Spleen (tissue), 11 donors: ENCODE results near the gene SLF1. TPM values are rescaled to one million over a fixed set of nuclear protein-coding genes. Genes with fewer than 3 reads are reported as not detected.

Experiments used
- DNase-seq: peaks from one replicate; pipeline ENCODE4 v3.0.0-alpha.2; 2020
- H3K27ac ChIP-seq, 8 donors: fragments of 200-600 bp; sonication (generic) in 7 of 8; 1 replicate in 4 of 8; 2 replicates in 4 of 8; pipeline versions ENCODE4 v1.5.0 to v1.8.0; 2016 to 2021; ENCODE audit warnings: inconsistent platforms in 4 of 8, mild to moderate bottlenecking in 4 of 8, moderate library complexity in 1 of 8
- H3K27me3 ChIP-seq, 7 donors: fragments of 200-600 bp; sonication (generic) in 6 of 7; replicated peaks in 1 of 7; 1 replicate in 4 of 7; 2 replicates in 3 of 7; pipeline versions ENCODE4 v1.5.0 to v1.8.0; 2016 to 2021; ENCODE audit warnings: inconsistent platforms in 3 of 7, mild to moderate bottlenecking in 1 of 7
- H3K36me3 ChIP-seq, 6 donors: fragments of 200-600 bp; sonication (generic) in 5 of 6; 1 replicate in 4 of 6; 2 replicates in 2 of 6; pipeline versions ENCODE4 v1.5.0 to v1.8.0; 2016 to 2021; ENCODE audit warnings: inconsistent platforms in 2 of 6
- H3K4me1 ChIP-seq, 6 donors: fragments of 200-600 bp; sonication (generic) in 5 of 6; 1 replicate in 3 of 6; 2 replicates in 3 of 6; pipeline versions ENCODE4 v1.5.0 to v1.8.0; 2016 to 2021; ENCODE audit warnings: inconsistent platforms in 3 of 6
- H3K4me3 ChIP-seq, 8 donors: fragments of 200-600 bp; sonication (generic) in 7 of 8; 1 replicate in 4 of 8; 2 replicates in 4 of 8; pipeline versions ENCODE4 v1.5.0 to v1.8.0; 2016 to 2021; ENCODE audit warnings: inconsistent platforms in 4 of 8, mild to moderate bottlenecking in 4 of 8, moderate library complexity in 2 of 8
- H3K9me3 ChIP-seq, 8 donors: fragments of 200-600 bp; sonication (generic) in 7 of 8; 1 replicate in 4 of 8; 2 replicates in 4 of 8; pipeline versions ENCODE4 v1.5.0 to v1.8.0; 2016 to 2021; ENCODE audit warnings: inconsistent platforms in 4 of 8
- CTCF ChIP-seq, 11 experiments: fragments of 200-600 bp in 7 of 11; fragments of 450-650 bp in 4 of 11; sonication (generic) in 4 of 11; IDR thresholded peaks in 8 of 11; conservative IDR thresholded peaks in 3 of 11; 1 replicate in 7 of 11; 2 replicates in 4 of 11; pipeline versions ENCODE4 v1.4.0 to v1.8.0; 2016 to 2021; ENCODE audit warnings: antibody characterized with exemption in 11 of 11, inconsistent platforms in 4 of 11, mild to moderate bottlenecking in 1 of 11
- POLR2A ChIP-seq, 3 donors: fragments of 450-650 bp; IDR thresholded peaks; one replicate each; pipeline ENCODE4 v1.5.1; 2017; ENCODE audit warnings: antibody characterized with exemption in 3 of 3, mild to moderate bottlenecking in 1 of 3
- POLR2AphosphoS5 ChIP-seq, 3 donors: sonication (generic); formaldehyde crosslinking; IDR thresholded peaks; one replicate each; pipeline ENCODE4 v1.5.1; 2017; ENCODE audit warnings: antibody characterized with exemption in 3 of 3
- WGBS, 5 donors: extraction: QIAGEN DNeasy Blood & Tissue Kit in 3 of 5; methylation state at CpG; one replicate each; pipeline versions ENCODE4 v1.1.5 to v1.1.7; 2013 to 2018; 5-methylcytosine and 5-hydroxymethylcytosine counted together
- intact Hi-C: fragments of 100-400 bp; cut with DNase I; formaldehyde crosslinking; loops from one replicate; pipeline ENCODE4 v1.15.0; 2023; ENCODE audit warnings: low total_unique reads
- polyA plus RNA-seq, 3 donors: library from polyadenylated mRNA; stranded (reverse); fragments of 200-250 nt; gene quantifications; one replicate each; pipeline ENCODE4 v1.2.1, GENCODE V29; 2013
- total RNA-seq, 7 donors: library from RNA; depleted of rRNA in 3 of 7; stranded (reverse); fragments of >200 nt in 3 of 7; fragmentation: NEBNext Ultra II Directional in 4 of 7; extraction: Animal tissue kit (Norgen Biotek cat#: 25700) in 4 of 7; gene quantifications; one replicate each; pipeline versions ENCODE4 v1.1.0 to v1.2.1, GENCODE V29; 2016 to 2021
- donor health status: healthy with polysubstance abuse.
- donor health status: DM: no; HTN: no; CAD: no; lungs with moderate emphysema.
- donor health status: DM: no; HTN: no; CAD: no.
- donor health status: Bipolar disorder and iron deficiency.
- donor health status: healthy.
- donor health status: DM: no; HTN: no; CAD: no.
- donor health status: DM: yes; HTN: yes; CAD: no.

Gene SLF1
- total and polyA plus RNA-seq, 10 donors = 5.0 to 18.7 (median 9.9) TPM

DNA sequence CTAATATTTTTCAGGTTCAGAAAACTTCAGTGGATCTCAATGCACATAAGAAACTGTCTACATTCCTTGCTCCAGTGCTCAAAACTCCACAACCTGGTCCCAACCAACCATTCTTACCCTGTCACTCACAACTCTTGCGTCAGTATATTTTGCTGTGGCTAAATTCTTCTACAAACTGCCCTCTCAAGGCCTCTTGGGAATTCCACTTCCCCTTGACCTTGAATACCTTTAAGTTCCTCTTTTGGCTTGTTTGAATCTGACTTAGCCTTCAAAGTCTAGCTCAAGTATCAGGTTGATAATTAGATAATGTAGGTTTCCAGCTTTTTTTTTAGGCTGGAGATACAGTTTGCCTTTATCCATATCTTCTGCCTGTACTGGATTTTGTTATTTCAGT, 128.3 kb downstream of the SLF1 start:
- Histone ChIP-seq H3K9me3 (no peaks in the 10 kb centered on the region), H3K4me3 (no peak overlapping the region), H3K27ac (no peak overlapping the region), H3K27me3 (no peaks in the 10 kb centered on the region), H3K36me3 (peaks cover 0 to 3% (median 0%) of the 10 kb centered on the region in 6 donors), H3K4me1 (peaks cover 4 to 32% (median 10%) of the 10 kb centered on the region in 6 donors)
- 19 to 44% (median 37%) methylated on average over 1 of the region's 1 CpG for WGBS, 5 donors
- no peak for DNase-seq
- TF ChIP-seq POLR2A (IDR thresholded peaks at IDR 0.05) = no peak
- no peak for TF ChIP-seq POLR2AphosphoS5 (IDR thresholded peaks at IDR 0.05)
- TF ChIP-seq CTCF (IDR thresholded peaks at IDR 0.05 in 8 of 11, conservative IDR thresholded peaks at IDR 0.05 in 3 of 11) = no peak
- intact Hi-C loops = no loop called here

Other genes with a start within 250 kb of the SLF1 start
- gene KIAA0825, start 65 bp upstream of the SLF1 start, total RNA-seq = 10 to 100 TPM in 3 of 7 donors, 1 to 10 TPM in 4; 4.6 to 13.5 (median 10.0) TPM
- under 1 TPM; 0.20 to 0.38 (median 0.30) TPM for gene KIAA0825, start 65 bp upstream of the SLF1 start, polyA plus RNA-seq